CD4-positive, alpha-beta T cell treated with Interleukin-2 at 100 ng/mL for 4 hours (primary cell): ENCODE data around the gene KCNIP4.
A peak's percentile ranks its signal among the peaks of the same experiment; 100 is the strongest.

ENCODE experiments used
- DNase-seq: peaks from one replicate; pipeline ENCODE4 v3.0.0-alpha.2; 2020; ENCODE audit warnings: low spot score

The KCNIP4 gene

DNA sequence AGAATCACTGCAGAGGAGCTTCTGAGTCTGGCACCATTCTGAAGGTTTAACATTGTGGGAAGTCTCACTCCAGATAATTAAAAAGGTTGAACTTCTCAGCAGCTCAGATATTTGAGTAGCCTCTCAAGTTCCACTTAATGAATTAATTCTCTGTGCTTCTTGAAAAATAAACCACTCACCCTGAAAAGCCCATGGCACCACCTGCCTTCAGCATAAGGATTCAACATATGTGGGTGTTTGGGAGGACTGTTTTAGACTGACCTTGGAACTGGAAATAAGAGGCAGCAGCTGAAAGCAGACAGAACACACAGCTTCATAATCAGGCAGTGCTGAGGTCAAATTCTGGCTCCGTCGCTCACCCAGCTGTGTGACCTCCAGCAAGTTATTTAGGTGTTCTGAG lies 100.6 kb downstream of the KCNIP4 start:
- no peak for DNase-seq

GRCh38 chr4:21845663-21846062 lies 102.9 kb downstream of the KCNIP4 start:
- no peak for DNase-seq

DNA sequence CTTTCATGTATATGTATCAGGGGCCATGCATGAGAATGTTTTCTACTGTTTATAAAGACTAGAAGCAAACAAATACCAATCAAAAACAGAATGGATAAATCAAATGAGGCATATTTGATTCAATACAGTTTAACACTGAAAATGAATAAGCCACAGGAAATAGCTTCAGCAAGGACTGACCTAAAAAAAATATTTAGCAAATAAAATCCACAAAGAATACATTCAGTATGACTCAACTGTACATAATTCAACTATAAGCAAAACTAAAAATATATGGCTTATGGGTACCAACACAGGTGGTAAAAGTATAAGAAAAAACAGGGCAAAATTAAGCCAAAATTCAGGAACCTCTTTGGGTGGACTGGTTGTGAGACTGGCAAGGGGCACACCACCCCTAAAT lies 112.9 kb downstream of the KCNIP4 start:
- DNase-seq: no peak

GRCh38 chr4:21830272-21830671 lies 118.3 kb downstream of the KCNIP4 start:
- no peak for DNase-seq

GRCh38 chr4:21827575-21827974 lies 121.0 kb downstream of the KCNIP4 start:
- no peak for DNase-seq

- no peak for DNase-seq
Measured at GRCh38 chr4:21826071-21826470, 122.5 kb downstream of the KCNIP4 start.

DNA sequence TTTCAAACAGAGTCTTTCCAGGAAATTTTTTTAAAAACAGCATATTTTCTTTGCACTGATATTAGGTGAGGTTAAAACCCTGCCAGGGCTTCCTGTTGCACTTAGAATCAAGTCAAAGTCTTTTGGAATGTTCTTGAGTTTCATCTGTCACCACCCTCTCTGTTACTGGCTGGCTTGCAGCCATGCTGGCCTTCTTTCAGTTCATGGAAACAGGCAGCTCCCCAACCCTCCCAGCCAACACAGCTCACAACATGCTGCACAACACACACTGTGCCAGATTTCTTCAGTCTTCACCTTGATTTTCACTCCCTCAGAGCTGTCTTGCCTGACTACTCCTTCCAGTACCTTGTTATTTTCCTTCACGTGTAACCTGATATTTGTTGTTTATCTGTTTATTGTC lies 129.5 kb downstream of the KCNIP4 start:
- no peak for DNase-seq

- no peak for DNase-seq
Measured at GRCh38 chr4:21815651-21816377, 132.8 kb downstream of the KCNIP4 start.

- DNase-seq: no peak
Measured at GRCh38 chr4:21811565-21811964, 137.0 kb downstream of the KCNIP4 start.

DNA sequence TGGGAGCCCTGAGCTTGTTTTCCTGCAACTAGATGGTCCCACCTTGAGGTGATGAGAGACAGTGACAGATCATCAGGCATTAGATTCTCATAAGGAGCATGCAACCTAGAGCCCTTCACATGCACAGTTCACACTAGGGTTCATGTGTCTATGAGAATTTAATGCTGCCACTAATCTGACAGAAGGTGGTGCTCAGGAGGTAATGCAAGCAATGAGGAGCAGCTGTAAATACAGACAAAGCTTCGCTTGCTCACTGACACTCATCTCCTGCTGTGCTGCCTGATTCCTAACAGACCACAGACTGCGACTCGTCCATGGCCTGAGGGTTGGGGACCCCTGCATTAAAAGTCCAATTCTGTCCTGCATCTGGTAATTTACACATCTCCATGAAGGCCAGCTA lies 141.6 kb downstream of the KCNIP4 start:
- DNase-seq: no peak

DNA sequence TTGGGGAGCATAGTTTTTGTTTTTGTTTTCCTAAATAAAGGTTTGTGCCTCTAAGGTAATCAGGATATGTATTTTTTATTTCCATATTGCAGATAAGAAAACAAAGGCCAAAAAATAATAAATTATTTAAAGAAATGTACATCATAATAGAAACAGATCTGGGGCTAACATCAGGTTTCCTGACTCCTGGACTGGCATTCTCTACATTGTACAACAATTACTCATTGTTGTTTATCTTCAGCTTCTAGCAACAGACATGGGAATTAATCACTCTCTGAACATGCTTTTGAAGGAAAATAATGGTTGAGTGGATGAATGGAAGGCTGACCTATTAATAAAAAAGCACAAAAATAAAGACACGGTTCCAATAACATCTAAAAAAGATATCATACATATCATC lies 146.2 kb downstream of the KCNIP4 start:
- no peak for DNase-seq

DNA sequence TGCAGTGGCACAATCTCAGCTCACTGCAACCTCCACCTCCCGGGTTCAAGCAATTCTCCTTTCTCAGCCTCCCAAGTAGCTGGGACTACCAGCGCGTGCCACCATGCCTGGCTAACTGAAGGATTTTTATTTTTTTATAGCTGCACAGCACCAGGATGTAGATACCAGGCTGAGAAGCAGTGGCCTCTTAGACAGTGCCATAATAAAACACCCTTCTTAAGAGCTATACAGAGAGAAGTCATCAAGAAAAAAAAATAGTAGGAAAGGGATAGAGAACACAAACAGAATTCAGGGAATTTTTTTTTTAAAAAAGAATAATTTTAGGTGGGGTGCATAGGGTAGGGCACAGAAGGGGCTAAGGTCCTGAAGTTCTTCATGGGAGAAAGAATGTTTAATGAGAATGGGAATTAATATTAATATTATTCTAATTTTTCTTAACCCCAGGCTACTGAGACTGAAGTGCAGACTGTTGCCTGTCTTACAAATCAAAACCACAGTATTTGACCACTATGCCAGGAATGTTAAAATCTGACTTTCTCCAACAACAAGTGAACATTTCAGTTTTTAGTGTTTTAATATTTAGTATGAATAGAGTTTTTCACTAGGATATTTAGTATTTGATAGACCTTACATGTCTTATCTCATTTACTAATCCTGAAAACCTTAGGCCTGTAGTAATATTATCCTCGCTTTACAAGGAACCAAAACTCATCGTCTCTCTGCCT lies 146.7 kb downstream of the KCNIP4 start:
- DNase-seq: no peak

GRCh38 chr4:21795091-21795490 lies 153.5 kb downstream of the KCNIP4 start:
- DNase-seq: no peak

GRCh38 chr4:21792736-21793135 lies 155.8 kb downstream of the KCNIP4 start:
- no peak for DNase-seq

DNA sequence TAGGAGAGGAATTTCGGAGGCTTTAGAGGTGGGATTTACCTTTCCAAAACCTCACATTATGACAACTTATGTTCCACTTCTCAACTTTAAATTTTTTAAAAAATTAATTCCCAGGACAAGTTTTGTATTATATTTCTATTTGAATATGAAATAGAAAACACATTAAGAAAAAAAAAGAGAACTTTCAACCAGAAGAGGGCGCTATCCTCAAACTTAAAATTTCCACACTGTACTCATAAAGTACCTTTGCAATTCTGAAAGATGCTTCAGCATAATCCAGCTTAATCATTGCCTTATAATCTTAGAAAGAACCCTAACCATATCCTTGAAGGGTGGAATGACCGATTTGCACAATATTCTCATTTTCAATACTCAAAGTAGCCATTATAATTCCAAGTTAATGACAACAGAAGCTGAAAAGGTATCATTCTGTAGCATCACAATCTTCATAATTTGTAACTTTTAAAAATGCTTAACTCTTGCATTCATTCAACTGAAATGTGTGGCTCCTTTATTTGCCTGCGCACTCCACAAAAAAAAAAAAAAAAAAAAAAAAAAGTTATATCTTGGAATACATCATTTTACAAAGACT lies 158.0 kb downstream of the KCNIP4 start:
- no peak for DNase-seq

DNA sequence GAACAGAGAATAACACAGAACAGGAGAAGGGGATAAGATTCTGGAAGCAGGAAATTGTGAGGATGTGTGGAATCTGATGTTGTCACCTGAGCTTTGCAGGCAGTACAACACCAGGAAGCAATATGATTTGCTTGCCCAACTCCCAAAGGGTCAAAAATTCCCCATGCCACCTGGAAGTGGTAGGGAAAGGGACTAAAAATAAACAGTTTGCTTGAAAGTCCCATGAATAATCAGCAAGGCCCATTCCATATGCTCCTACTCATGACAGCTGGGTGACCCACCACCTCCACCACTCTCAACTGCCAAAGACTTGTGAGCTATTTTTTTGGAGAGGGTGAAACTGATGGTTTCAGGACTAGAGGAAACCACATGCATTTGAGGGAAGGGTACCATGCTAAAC lies 168.4 kb downstream of the KCNIP4 start:
- no peak for DNase-seq

DNA sequence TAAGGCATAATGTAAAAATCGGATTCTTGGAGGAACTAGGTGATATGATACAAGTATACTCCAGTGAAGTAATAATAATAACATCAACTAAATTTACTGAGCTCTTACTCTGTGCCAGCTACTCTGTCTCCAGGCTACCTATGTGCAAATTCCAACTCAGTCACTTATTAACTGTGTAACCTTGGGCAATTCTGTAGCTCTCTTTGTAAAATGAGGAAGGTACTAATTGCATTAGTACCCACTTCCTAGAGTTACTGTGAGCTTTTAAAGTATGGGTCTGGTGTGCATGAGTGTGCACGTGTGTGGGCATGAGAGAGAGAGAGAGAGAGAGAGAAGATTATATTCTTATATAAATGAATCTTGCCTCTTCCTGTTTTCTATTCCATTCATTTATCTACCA lies 169.9 kb downstream of the KCNIP4 start:
- no peak for DNase-seq

GRCh38 chr4:21775703-21776102 lies 172.9 kb downstream of the KCNIP4 start:
- no peak for DNase-seq

DNA sequence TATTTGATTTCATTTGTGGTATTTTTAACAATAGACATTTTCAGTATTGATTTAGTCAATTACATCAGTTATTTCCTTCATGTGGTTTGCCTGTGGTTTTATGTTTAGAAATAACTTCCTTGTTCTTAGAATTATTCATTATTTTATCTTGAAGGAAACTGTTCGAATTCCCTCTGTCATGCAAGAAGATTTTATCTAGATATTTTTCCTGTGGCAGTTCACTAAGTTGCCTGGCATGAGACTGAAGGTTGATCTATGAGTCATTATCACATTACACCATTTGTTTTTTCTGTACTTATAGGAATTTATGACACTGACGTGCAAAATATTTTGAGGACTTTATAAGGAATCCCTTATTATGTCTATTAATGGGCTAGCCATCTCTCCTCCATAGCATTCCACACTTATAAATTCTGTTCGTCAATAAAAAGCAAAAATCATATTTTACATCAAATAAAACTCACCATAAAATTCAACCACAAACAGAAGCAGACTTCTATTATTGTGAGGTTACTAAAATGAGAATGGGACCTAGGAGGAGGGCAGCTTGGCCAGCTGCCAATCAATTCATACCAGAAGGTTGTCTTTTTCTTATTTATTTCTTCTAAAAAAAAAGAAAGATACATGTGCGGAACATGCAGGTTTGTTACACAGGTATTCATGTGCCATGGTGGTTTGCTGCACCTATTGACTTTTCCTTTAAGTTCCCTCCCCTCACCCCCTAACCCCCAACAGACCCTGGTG lies 179.0 kb downstream of the KCNIP4 start:
- no peak for DNase-seq

DNA sequence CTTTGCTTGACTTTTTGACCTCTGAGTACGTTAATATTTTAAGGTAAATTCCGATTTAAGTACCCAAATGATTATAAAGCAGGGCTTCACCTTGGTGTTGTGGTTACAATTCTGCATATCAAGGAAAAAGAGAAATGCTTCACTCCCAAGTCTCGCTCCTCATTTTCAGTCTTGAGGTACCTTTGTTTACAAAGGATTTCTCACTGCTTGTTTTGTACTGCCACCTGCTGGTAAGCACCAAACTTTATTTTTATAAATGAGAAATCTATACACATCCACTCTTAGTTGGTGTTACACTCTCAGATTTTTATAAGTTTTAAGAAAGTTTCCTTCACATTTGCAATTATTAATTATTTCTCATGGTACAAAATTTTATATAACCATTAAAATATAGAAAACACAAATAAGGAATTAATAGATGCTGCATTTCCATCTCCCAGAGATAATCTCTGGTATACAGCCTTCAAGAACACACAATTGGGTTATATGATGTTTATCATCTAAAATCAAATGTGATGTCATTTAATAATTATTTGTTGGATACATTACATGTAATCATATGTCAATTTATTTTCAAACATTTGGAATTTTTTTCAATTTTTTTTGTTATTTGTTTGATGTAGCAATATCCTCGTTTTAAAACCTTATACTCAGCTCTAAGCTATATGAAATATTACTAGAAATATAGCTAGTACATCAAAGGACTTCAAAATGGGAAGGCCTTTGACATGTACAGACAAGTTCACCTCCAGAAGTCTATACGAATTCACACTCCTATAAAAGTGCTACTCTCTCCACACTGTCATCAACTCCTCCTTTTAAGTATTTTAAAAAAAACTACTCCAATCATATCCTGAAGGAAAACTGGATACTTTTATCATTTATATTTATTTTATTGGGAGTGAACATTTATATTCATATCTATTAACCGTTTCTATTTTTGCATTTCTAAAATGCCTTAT lies 179.9 kb downstream of the KCNIP4 start:
- DNase-seq: peak; percentile 29

DNA sequence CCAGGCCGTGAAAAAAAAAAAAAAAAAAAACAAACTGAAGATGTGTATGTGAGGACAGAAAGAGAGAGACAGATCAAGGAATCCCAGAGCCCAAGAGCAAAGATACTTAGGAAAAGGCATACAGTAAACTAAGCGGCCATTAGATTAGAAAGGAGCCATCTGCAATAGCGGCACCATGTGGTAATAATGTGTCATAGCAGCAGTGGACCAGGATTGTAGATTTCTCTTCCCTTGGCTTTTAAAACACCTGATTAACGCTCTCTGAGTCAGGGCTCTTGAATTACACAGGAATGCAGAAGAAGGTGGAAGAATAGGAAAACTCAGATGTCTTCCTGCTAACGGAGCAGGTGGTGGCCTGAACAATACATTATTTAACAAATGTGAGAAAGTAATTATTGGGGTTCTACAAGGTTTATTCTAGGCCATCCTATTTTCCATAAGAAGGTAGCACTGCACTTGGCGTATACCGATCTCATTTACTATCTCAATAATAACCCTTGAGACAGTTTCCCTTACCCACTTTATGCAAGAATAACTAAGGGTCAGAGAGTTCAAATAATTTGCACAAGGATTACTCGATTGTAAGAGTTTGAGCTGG lies 182.7 kb downstream of the KCNIP4 start:
- DNase-seq: peak; percentile 23
